ENCODE data around the gene ENOX1. TPM values are rescaled to one million over a fixed set of nuclear protein-coding genes. Genes with fewer than 3 reads are reported as not detected.

The ENOX1 gene
- total RNA-seq, 1 donor from 2014 or later: 2.5 TPM

DNA sequence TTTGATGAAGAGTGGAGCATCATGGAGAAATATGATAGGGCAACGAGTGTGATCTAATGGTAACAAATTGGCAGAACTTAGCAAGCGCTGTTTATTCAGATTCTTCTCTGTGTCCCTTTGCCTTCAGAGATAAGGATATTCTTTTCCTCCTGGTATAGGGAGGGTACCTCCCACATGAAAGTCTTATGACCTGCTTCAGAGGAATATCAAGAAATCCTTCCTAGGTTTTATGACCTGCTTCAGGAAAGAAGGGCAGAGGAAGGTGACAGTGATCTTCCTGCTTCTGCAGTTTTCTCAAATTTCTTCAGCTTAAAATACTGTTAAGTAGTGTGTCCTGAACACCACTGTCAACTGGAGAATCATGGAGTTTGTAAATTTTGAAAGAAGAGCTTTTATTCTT lies 619.0 kb downstream of the ENOX1 start:
- H3K4me1 Mint-ChIP-seq (ENCODE audit: low read depth): no peaks in the 10 kb centered on the region
- no peak overlapping the region for H3K27ac Mint-ChIP-seq
- DNase-seq (ENCODE audit: low spot score, unreplicated experiment): no peak
- no peak overlapping the region for H3K4me3 Mint-ChIP-seq (ENCODE audit: low read depth)
- TF ChIP-seq, protein P1, sequence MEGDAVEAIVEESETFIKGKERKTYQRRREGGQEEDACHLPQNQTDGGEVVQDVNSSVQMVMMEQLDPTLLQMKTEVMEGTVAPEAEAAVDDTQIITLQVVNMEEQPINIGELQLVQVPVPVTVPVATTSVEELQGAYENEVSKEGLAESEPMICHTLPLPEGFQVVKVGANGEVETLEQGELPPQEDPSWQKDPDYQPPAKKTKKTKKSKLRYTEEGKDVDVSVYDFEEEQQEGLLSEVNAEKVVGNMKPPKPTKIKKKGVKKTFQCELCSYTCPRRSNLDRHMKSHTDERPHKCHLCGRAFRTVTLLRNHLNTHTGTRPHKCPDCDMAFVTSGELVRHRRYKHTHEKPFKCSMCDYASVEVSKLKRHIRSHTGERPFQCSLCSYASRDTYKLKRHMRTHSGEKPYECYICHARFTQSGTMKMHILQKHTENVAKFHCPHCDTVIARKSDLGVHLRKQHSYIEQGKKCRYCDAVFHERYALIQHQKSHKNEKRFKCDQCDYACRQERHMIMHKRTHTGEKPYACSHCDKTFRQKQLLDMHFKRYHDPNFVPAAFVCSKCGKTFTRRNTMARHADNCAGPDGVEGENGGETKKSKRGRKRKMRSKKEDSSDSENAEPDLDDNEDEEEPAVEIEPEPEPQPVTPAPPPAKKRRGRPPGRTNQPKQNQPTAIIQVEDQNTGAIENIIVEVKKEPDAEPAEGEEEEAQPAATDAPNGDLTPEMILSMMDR (IDR thresholded peaks at IDR 0.05; ENCODE audit: unreplicated experiment): no peak
- peaks cover 13% of the 10 kb centered on the region for H3K9me3 Mint-ChIP-seq (ENCODE audit: low read depth)
- no peaks in the 10 kb centered on the region for H3K27me3 Mint-ChIP-seq
- no peaks in the 10 kb centered on the region for H3K36me3 Mint-ChIP-seq (ENCODE audit: insufficient read depth)

DNA sequence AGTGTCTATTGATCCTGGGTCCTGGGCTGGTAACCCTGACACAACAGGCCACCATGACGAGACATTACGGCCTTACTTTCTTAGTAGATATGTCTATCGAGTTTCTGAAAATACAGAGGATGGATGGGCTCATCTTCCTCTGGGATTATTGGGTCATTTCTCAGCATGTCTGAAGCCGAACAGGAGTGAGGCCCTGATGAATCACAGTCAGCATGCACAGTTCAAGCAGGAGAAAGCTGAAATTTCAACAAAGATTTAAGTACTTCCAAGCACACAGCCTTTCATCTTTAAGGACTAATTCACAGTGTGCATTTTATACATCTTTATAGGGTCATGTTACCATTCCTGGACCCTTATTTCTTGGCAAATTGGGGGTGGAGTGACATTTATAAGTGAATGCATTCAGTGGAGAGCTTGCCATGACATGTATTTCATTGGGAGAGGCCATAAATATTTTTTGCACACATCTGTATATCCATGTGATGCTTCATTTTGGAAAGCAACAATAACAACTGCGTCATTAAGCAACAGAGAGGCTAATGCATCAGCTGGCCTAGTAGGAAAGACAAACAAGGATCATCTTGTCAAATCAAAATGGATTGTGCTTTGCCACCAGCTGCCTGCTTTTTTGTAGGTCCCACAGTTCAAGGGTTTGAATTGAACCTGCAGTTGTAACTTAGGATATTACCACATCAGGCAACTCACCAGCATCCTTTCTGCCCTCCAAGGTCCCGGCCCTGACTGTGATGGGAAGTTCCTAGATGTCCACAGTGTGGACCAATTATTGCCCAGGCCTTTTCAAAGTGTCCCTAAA lies 619.9 kb downstream of the ENOX1 start:
- peaks cover 13% of the 10 kb centered on the region for H3K9me3 Mint-ChIP-seq (ENCODE audit: low read depth)
- no peak overlapping the region for H3K4me3 Mint-ChIP-seq (ENCODE audit: low read depth)
- H3K27ac Mint-ChIP-seq: no peak overlapping the region
- no peaks in the 10 kb centered on the region for H3K27me3 Mint-ChIP-seq
- no peaks in the 10 kb centered on the region for H3K4me1 Mint-ChIP-seq (ENCODE audit: low read depth)
- no peaks in the 10 kb centered on the region for H3K36me3 Mint-ChIP-seq (ENCODE audit: insufficient read depth)
- TF ChIP-seq, protein P1 (IDR thresholded peaks at IDR 0.05; ENCODE audit: unreplicated experiment): no peak
- DNase-seq (ENCODE audit: low spot score, unreplicated experiment): no peak

Other genes with a start within 250 kb of the ENOX1 start
- 12.4 and 12.9 TPM in 2 replicates for gene CCDC122, start 92.8 kb upstream of the ENOX1 start, total RNA-seq
- gene LACC1, start 92.9 kb upstream of the ENOX1 start, total RNA-seq: 2.9 and 3.8 TPM in 2 replicates